Measurements from ENCODE around the gene NXT2. TPM values are rescaled to one million over a fixed set of nuclear protein-coding genes. Genes with fewer than 3 reads are reported as not detected.
"Not testable (repeated sequence)": the region's sequence is repeated elsewhere in the genome, so short reads cannot be mapped to it uniquely, and the experiment has no call there.

Gene NXT2
- total and polyA plus RNA-seq, 10 of the 15 experiments (the other 5 are each of a cell fraction or from before 2014, with no cell fraction given): 10.8 to 38.1 (median 21.2) TPM

GRCh38 chrX:109553862-109554261 lies 17.2 kb downstream of the NXT2 start:
- H3K27me3 ChIP-seq (replicated peaks in 1 of 2; ENCODE audit: control insufficient read depth in 2 of 2, insufficient read depth in 2 of 2, low read length in 1 of 2): no peaks in the 10 kb centered on the region
- no peak for DNase-seq (ENCODE audit: low read depth, low spot score)
- RAD21 ChIA-PET (ENCODE audit: unreplicated experiment): no interaction called here

GRCh38 chrX:109576083-109576482 lies 39.4 kb downstream of the NXT2 start:
- H3K9ac ChIP-seq (ENCODE audit: control insufficient read depth, insufficient read depth, low read length); ATAC-seq; H3K4me1 ChIP-seq (ENCODE audit: control insufficient read depth, insufficient read depth, low read length); H3K27ac ChIP-seq (ENCODE audit: control insufficient read depth, insufficient read depth); H3K27me3 ChIP-seq (replicated peaks in 1 of 2; ENCODE audit: control insufficient read depth in 2 of 2, insufficient read depth in 2 of 2, low read length in 1 of 2); H3K4me2 ChIP-seq (ENCODE audit: control insufficient read depth, insufficient read depth); H3K36me3 ChIP-seq (ENCODE audit: control insufficient read depth in 2 of 2, insufficient read depth in 2 of 2, low read length in 1 of 2); FAIRE-seq; CTCF ChIA-PET; intact Hi-C loops (cut with micrococcal nuclease; ENCODE audit: unreplicated experiment); DNase-seq (ENCODE audit: low read depth, low spot score); H3K79me2 ChIP-seq (ENCODE audit: control insufficient read depth, insufficient read depth, low read length); POLR2A ChIA-PET; H3K9me3 ChIP-seq (replicated peaks; ENCODE audit: control insufficient read depth, insufficient read depth, low read length); in situ Hi-C loops (cut with MboI); H3K4me3 ChIP-seq; H4K20me1 ChIP-seq (ENCODE audit: control insufficient read depth, insufficient read depth); RAD21 ChIA-PET (ENCODE audit: unreplicated experiment); SMC1A ChIA-PET (ENCODE audit: uncharacterized antibody, unreplicated experiment); BruUV-seq (replicated peaks); H2AFZ ChIP-seq (ENCODE audit: control insufficient read depth, low read depth, low read length): not testable (repeated sequence)
- WGBS (ENCODE audit: insufficient coverage, insufficient replicate concordance, low lambda C conversion rate, missing lambda C conversion rate): 47% methylated on average over 4 of the region's 4 CpGs

More at GRCh38 chrX:109553862-109554261, 17.2 kb downstream of the NXT2 start:
- Histone ChIP-seq H4K20me1 (ENCODE audit: control insufficient read depth, insufficient read depth) (no peaks in the 10 kb centered on the region), H3K4me2 (ENCODE audit: control insufficient read depth, insufficient read depth) (no peak overlapping the region), H2AFZ (ENCODE audit: control insufficient read depth, low read depth, low read length) (no peak overlapping the region), H3K36me3 (ENCODE audit: control insufficient read depth in 2 of 2, insufficient read depth in 2 of 2, low read length in 1 of 2) (no peaks in the 10 kb centered on the region), H3K4me1 (ENCODE audit: control insufficient read depth, insufficient read depth, low read length) (no peaks in the 10 kb centered on the region), H3K4me3 (no peak overlapping the region), H3K9me3 (replicated peaks; ENCODE audit: control insufficient read depth, insufficient read depth, low read length) (no peaks in the 10 kb centered on the region; the same call in 1 of the 3 replicates), H3K9ac (ENCODE audit: control insufficient read depth, insufficient read depth, low read length) (no peak overlapping the region), H3K79me2 (ENCODE audit: control insufficient read depth, insufficient read depth, low read length) (no peaks in the 10 kb centered on the region), H3K27ac (ENCODE audit: control insufficient read depth, insufficient read depth) (no peak overlapping the region)
- ChIA-PET POLR2A (no interaction called here), SMC1A (ENCODE audit: uncharacterized antibody, unreplicated experiment) (no interaction called here), CTCF (no interaction called here)
- in situ Hi-C loops (cut with MboI) (no loop called here), intact Hi-C loops (cut with micrococcal nuclease; ENCODE audit: unreplicated experiment) (no loop called here)
- TF ChIP-seq SP1 (IDR thresholded peaks at IDR 0.05; ENCODE audit: low read depth, low read length) (no peak), CEBPZ (IDR thresholded peaks at IDR 0.05; ENCODE audit: low read depth, low read length) (peak; percentile 27; the same call in 1 of the 2 replicates), BCLAF1 (IDR thresholded peaks at IDR 0.05) (no peak)
- BruUV-seq (replicated peaks): no TSS peak
- FAIRE-seq (no peak), ATAC-seq (no peak)
- 0% methylated on average over 1 of the region's 1 CpG for WGBS (ENCODE audit: insufficient coverage, insufficient replicate concordance, low lambda C conversion rate, missing lambda C conversion rate)

Data from GM12878 (cell line).